Mucosa of stomach (tissue), 1 donor: ENCODE data around the gene CHP1.
"Not testable (repeated sequence)": the region's sequence is repeated elsewhere in the genome, so short reads cannot be mapped to it uniquely, and the experiment has no call there.

Source experiments
- H3K27me3 ChIP-seq: one replicate; pipeline ENCODE4 v1.7.0; 2013; ENCODE audit warnings: mild to moderate bottlenecking, low read length; ENCODE audit not compliant: control insufficient read depth, insufficient read depth
- H3K36me3 ChIP-seq: one replicate; pipeline ENCODE4 v1.7.0; 2013; ENCODE audit warnings: low read length; ENCODE audit not compliant: control insufficient read depth, insufficient read depth
- H3K4me1 ChIP-seq: one replicate; pipeline ENCODE4 v1.7.0; 2013; ENCODE audit warnings: mild to moderate bottlenecking, low read length; ENCODE audit not compliant: control insufficient read depth, insufficient read depth
- H3K4me3 ChIP-seq: one replicate; pipeline ENCODE4 v1.7.0; 2013; ENCODE audit warnings: low read length
- H3K9ac ChIP-seq: one replicate; pipeline ENCODE4 v1.7.0; 2013; ENCODE audit warnings: mild to moderate bottlenecking, low read length, moderate library complexity
- H3K9me3 ChIP-seq: one replicate; pipeline ENCODE4 v1.7.0; 2013; ENCODE audit warnings: mild to moderate bottlenecking, low read length, moderate library complexity; ENCODE audit not compliant: control insufficient read depth
- donor health status: Pancreatic carcinoma.

Gene CHP1

DNA sequence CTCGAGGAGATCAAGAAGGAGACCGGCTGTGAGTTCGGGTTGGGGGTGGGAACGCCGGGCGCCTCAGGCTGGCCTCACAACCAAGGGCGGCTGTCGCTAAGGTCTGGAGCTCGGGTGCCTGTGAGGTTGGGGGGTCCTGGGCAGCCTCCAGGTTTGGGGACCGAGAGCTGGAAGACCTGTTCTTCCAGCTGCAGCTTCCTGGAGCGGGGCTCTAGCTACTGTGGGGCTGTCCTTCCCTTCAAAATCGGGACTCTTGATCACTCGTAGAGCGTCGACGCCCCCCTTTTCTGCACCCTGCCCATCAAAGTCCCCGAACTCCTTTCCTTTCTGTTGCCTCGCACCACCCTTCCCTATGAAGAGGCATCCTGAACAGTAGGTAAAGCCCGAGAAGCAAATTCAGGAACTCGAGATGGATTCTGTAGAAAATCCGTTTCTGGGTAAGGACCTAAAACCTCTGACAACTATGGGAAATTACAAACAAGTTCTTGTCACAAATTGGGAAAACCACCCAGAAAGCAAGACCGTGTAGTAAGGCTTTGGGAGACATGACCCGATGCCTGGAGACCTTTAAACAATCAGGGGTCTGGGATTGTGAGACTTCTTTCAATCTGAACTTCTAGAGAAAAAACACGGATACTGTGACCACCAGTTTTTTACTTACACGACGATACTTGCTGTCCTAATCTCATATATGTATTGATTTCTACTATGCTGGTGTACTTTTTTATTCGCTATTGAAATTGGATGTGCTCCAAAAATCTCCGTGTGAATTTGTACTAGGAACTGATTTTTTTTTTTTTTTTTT, 556 bp downstream of the CHP1 start:
- H3K4me3 ChIP-seq = peak overlapping the region; percentile 60
- H3K9me3 ChIP-seq = no peaks in the 10 kb centered on the region
- H3K36me3 ChIP-seq = no peaks in the 10 kb centered on the region
- no peaks in the 10 kb centered on the region for H3K27me3 ChIP-seq
- peak overlapping the region; percentile 91 for H3K9ac ChIP-seq
- peaks cover 18% of the 10 kb centered on the region for H3K4me1 ChIP-seq

DNA sequence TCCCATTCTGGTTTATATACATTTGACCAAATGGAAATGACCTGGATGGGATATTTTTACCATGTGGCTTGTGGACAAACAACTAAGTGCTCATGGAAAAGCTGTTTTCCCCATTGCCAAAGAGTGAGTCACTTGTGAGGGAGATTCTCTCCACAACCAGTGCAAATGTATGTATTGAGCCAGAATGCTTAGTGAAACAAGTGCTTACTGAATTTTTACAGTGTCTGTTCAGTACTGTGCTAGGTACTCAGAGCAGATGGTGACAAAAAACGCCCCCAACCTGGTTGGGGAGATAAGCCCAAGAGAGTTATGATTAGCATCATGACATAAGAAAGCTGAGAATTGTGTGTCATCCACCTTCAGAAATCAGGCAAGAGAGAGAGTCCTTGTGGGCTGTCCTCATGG, 2.3 kb downstream of the CHP1 start:
- no peaks in the 10 kb centered on the region for H3K9me3 ChIP-seq
- H3K36me3 ChIP-seq = no peaks in the 10 kb centered on the region
- peaks cover 18% of the 10 kb centered on the region for H3K4me1 ChIP-seq
- H3K27me3 ChIP-seq = no peaks in the 10 kb centered on the region
- H3K9ac ChIP-seq = no peak overlapping the region
- no peak overlapping the region for H3K4me3 ChIP-seq

DNA sequence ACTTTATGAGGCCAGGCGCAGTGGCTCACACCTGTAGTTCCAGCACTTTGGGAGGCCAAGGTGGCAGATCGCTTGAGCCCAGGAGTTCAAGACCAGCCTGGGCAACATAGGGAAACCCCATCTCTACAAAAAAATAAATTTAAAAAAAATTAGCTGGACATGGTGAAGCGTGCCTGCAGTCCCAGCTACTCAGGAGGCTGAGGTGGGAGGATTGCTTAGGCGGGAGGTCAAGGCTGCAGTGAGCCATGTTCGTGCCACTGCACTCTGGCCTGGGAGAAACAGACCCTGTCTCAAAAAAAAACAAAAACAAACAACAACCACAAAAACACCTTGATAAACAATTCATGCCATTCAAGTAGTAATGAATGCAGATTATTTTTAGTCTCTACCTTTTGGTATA, 4.2 kb downstream of the CHP1 start:
- H3K9me3 ChIP-seq, H3K36me3 ChIP-seq, H3K9ac ChIP-seq, H3K4me3 ChIP-seq, H3K27me3 ChIP-seq: not testable (repeated sequence)
- peaks cover 17% of the 10 kb centered on the region for H3K4me1 ChIP-seq

GRCh38 chr15:41235929-41236328, 4.9 kb downstream of the CHP1 start:
- no peak overlapping the region for H3K9ac ChIP-seq
- peaks cover 18% of the 10 kb centered on the region for H3K4me1 ChIP-seq

GRCh38 chr15:41238100-41238499, 7.0 kb downstream of the CHP1 start:
- Histone ChIP-seq H3K4me3 (no peak overlapping the region), H3K4me1 (peaks cover 30% of the 10 kb centered on the region), H3K9ac (no peak overlapping the region), H3K36me3 (no peaks in the 10 kb centered on the region), H3K27me3 (no peaks in the 10 kb centered on the region), H3K9me3 (no peaks in the 10 kb centered on the region)

More at GRCh38 chr15:41235929-41236328, 4.9 kb downstream of the CHP1 start:
- Histone ChIP-seq H3K4me3 (no peak overlapping the region), H3K27me3 (no peaks in the 10 kb centered on the region), H3K9me3 (no peaks in the 10 kb centered on the region), H3K36me3 (no peaks in the 10 kb centered on the region)

DNA sequence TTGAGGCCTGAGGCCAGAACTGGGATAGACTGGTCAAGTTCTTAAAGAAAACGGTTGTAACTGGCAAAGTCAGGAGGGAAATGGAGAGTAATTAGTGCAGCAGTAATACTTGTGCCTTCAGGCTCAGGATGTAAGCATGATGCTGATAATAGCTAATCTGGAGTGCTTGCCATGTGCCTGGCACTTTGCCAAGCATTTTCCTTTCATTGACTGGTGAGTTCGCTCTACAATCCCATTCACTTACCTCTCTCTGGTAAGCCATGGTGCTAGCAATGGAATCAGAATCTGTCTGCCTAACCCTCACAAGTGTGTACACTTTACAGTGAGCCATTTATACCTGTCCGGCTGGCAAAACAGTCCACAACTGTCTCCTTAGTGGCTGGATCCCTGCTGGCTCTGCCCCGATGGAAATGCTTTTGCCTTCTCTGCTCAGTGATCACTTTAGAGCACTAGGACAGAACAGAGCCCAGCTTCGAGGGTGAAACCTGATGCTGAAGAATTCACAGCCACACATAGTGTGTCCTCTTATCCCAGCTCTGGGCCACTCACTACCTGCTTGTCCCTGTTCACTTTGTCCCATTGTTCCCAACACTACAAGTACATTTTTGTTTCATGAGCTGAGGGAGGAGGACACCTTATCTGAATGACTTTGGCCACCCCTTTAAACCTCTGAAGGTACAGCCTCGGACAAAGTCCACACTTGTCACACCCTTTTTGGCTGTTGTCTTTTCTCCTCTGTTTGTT, 10.3 kb downstream of the CHP1 start:
- H3K9ac ChIP-seq = peak overlapping the region; percentile 40
- peaks cover 22% of the 10 kb centered on the region for H3K4me1 ChIP-seq
- H3K36me3 ChIP-seq = no peaks in the 10 kb centered on the region
- H3K4me3 ChIP-seq = peak overlapping the region; percentile 3
- no peaks in the 10 kb centered on the region for H3K27me3 ChIP-seq
- H3K9me3 ChIP-seq = no peaks in the 10 kb centered on the region

DNA sequence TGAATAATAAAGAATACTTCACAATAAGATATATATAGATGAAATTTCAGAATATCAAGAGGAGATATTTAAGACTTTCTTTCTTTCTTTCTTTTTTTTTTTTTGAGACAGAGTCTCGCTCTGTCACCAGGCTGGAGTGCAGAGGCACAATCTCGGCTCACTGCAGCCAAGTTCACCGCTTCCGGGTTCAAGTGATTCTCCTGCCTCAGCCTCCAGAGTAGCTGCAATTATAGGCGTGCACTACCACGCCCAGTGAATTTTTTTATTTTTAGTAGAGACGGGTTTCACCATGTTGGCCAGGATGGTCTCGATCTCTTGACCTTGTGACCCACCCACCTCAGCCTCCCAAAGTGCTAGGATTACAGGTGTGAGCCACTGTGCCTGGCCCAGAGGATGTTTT, 19.7 kb downstream of the CHP1 start:
- H3K9me3 ChIP-seq = not testable (repeated sequence)

DNA sequence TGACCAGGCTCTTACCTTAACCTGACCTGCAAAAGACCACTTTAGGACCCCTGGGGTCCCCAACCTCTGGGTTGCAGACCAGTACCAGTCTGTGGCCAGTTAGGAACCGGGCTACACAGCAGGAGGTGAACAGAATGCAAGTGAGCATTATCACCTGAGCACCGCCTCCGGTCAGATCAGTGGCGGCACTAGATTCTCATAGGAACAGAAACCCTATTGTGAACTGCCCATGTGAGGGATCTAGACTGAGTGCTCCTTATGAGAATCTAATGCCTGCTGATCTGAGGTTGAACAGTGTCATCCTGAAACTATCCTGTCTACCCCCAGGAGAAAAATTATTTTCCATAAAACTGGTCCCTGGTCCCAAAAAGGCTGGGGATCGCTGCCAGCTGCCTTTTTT, 20.3 kb downstream of the CHP1 start:
- H3K9me3 ChIP-seq = no peaks in the 10 kb centered on the region
- peaks cover 26% of the 10 kb centered on the region for H3K4me1 ChIP-seq
- peaks cover 3% of the 10 kb centered on the region for H3K36me3 ChIP-seq
- no peak overlapping the region for H3K4me3 ChIP-seq
- no peaks in the 10 kb centered on the region for H3K27me3 ChIP-seq
- no peak overlapping the region for H3K9ac ChIP-seq

More for the DNA sequence above, 19.7 kb downstream of the CHP1 start:
- not testable (repeated sequence) for H3K27me3 ChIP-seq, H3K4me3 ChIP-seq, H3K9ac ChIP-seq, H3K36me3 ChIP-seq
- peaks cover 20% of the 10 kb centered on the region for H3K4me1 ChIP-seq

DNA sequence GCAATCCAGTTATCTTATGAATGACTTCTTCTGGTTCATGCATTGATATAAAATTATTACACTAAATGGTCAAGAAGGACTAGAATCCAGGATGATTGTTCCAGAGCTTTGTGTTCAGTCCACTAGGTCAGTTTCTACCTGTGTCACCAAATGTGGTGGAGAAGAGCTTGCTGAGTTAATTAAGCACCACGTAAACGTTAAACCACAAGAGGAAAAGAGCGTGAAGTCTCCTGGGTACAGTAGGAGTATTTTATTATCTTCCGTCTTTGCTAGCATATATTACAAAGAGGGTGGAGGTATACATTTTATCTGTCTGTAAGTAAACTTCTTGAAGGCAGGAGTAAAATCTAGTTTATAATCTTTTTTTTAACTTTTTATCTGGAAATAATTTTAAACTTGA, 23.5 kb downstream of the CHP1 start:
- no peaks in the 10 kb centered on the region for H3K27me3 ChIP-seq

GRCh38 chr15:41256103-41256502, 25.0 kb downstream of the CHP1 start:
- Histone ChIP-seq H3K36me3 (peaks cover 3% of the 10 kb centered on the region), H3K9me3 (no peaks in the 10 kb centered on the region), H3K9ac (no peak overlapping the region), H3K4me1 (peaks cover 39% of the 10 kb centered on the region), H3K27me3 (no peaks in the 10 kb centered on the region), H3K4me3 (no peak overlapping the region)

More for the DNA sequence above, 23.5 kb downstream of the CHP1 start:
- Histone ChIP-seq H3K4me3 (no peak overlapping the region), H3K9me3 (no peaks in the 10 kb centered on the region), H3K36me3 (peaks cover 3% of the 10 kb centered on the region), H3K4me1 (peaks cover 38% of the 10 kb centered on the region), H3K9ac (no peak overlapping the region)

DNA sequence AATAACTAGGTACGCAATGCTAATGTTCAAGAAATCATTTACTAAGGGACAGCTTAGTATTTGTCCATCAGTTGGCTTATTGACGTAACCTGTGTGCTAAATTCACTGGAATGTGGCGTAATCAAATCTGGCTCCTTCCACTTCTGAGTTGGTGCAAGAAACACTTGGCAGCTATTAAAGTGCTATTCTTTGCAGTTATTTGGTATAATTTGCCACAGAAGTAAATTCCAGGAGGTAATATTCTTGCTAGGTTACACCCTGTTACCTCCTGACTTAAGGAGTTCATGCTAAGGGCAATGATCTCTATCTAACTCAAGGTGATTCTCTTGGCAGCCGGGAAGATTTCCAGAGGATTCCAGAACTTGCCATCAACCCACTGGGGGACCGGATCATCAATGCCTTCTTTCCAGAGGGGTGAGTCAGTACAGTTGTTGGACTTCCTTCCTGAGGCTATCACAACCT, 25.5 kb downstream of the CHP1 start:
- no peaks in the 10 kb centered on the region for H3K9me3 ChIP-seq
- H3K4me1 ChIP-seq = peaks cover 35% of the 10 kb centered on the region
- no peak overlapping the region for H3K4me3 ChIP-seq
- no peak overlapping the region for H3K9ac ChIP-seq
- no peaks in the 10 kb centered on the region for H3K36me3 ChIP-seq
- no peaks in the 10 kb centered on the region for H3K27me3 ChIP-seq

GRCh38 chr15:41258750-41259471, 27.8 kb downstream of the CHP1 start:
- Histone ChIP-seq H3K36me3 (no peaks in the 10 kb centered on the region), H3K27me3 (no peaks in the 10 kb centered on the region), H3K9me3 (no peaks in the 10 kb centered on the region), H3K4me3 (no peak overlapping the region), H3K4me1 (peaks cover 36% of the 10 kb centered on the region), H3K9ac (no peak overlapping the region)
